Measurements from ENCODE around the gene TULP1. TPM values are rescaled to one million over a fixed set of nuclear protein-coding genes. Genes with fewer than 3 reads are reported as not detected.

Gene TULP1
- total RNA-seq, 1 donor from 2014 or later, result not detected

GRCh38 chr6:35477028-35477427, 35.7 kb downstream of the TULP1 start:
- no peak for TF ChIP-seq CTCF (IDR thresholded peaks at IDR 0.05; ENCODE audit: insufficient read depth, low read length, poor library complexity, severe bottlenecking)
- Histone ChIP-seq H3K4me3 (ENCODE audit: low read depth, low read length) (no peak overlapping the region), H3K36me3 (ENCODE audit: control insufficient read depth, insufficient read depth, low read length) (peaks cover 1% of the 10 kb centered on the region), H3K27me3 (ENCODE audit: control insufficient read depth, insufficient read depth, low read length) (no peaks in the 10 kb centered on the region)
- DNase-seq (ENCODE audit: low read depth), result no peak

- H3K4me3 ChIP-seq (ENCODE audit: low read depth, low read length), result no peak overlapping the region
- H3K27me3 ChIP-seq (ENCODE audit: control insufficient read depth, insufficient read depth, low read length), result no peaks in the 10 kb centered on the region
- H3K36me3 ChIP-seq (ENCODE audit: control insufficient read depth, insufficient read depth, low read length), result peaks cover 1% of the 10 kb centered on the region
- no peak for DNase-seq (ENCODE audit: low read depth)
- no peak for TF ChIP-seq CTCF (IDR thresholded peaks at IDR 0.05; ENCODE audit: insufficient read depth, low read length, poor library complexity, severe bottlenecking)
These were observed 36.7 kb downstream of the TULP1 start for GRCh38 chr6:35476004-35476403.

GRCh38 chr6:35475573-35475972, 37.1 kb downstream of the TULP1 start:
- TF ChIP-seq CTCF (IDR thresholded peaks at IDR 0.05; ENCODE audit: insufficient read depth, low read length, poor library complexity, severe bottlenecking), result no peak
- DNase-seq (ENCODE audit: low read depth), result no peak
- H3K4me3 ChIP-seq (ENCODE audit: low read depth, low read length), result no peak overlapping the region
- no peaks in the 10 kb centered on the region for H3K27me3 ChIP-seq (ENCODE audit: control insufficient read depth, insufficient read depth, low read length)
- peaks cover 1% of the 10 kb centered on the region for H3K36me3 ChIP-seq (ENCODE audit: control insufficient read depth, insufficient read depth, low read length)

- Histone ChIP-seq H3K36me3 (ENCODE audit: control insufficient read depth, insufficient read depth, low read length) (peaks cover 1% of the 10 kb centered on the region), H3K4me3 (ENCODE audit: low read depth, low read length) (no peak overlapping the region), H3K27me3 (ENCODE audit: control insufficient read depth, insufficient read depth, low read length) (no peaks in the 10 kb centered on the region)
- no peak for DNase-seq (ENCODE audit: low read depth)
- no peak for TF ChIP-seq CTCF (IDR thresholded peaks at IDR 0.05; ENCODE audit: insufficient read depth, low read length, poor library complexity, severe bottlenecking)
These were observed 37.6 kb downstream of the TULP1 start for GRCh38 chr6:35474942-35475570.

GRCh38 chr6:35474131-35474941, 38.4 kb downstream of the TULP1 start:
- no peak for TF ChIP-seq CTCF (IDR thresholded peaks at IDR 0.05; ENCODE audit: insufficient read depth, low read length, poor library complexity, severe bottlenecking)
- peaks cover 3% of the 10 kb centered on the region for H3K36me3 ChIP-seq (ENCODE audit: control insufficient read depth, insufficient read depth, low read length)

More at GRCh38 chr6:35474131-35474941, 38.4 kb downstream of the TULP1 start:
- DNase-seq (ENCODE audit: low read depth), result no peak
- Histone ChIP-seq H3K27me3 (ENCODE audit: control insufficient read depth, insufficient read depth, low read length) (no peaks in the 10 kb centered on the region), H3K4me3 (ENCODE audit: low read depth, low read length) (no peak overlapping the region)
